CD4-positive, alpha-beta T cell treated with Interleukin-6 for 4 hours (primary cell): ENCODE results near the gene CDC42BPB.
"Not testable (repeated sequence)": the region's sequence is repeated elsewhere in the genome, so short reads cannot be mapped to it uniquely, and the experiment has no call there.

ENCODE experiments used
- DNase-seq: peaks from one replicate; pipeline ENCODE4 v3.0.0-alpha.2; 2020; ENCODE audit warnings: mixed read lengths

The CDC42BPB gene

DNA sequence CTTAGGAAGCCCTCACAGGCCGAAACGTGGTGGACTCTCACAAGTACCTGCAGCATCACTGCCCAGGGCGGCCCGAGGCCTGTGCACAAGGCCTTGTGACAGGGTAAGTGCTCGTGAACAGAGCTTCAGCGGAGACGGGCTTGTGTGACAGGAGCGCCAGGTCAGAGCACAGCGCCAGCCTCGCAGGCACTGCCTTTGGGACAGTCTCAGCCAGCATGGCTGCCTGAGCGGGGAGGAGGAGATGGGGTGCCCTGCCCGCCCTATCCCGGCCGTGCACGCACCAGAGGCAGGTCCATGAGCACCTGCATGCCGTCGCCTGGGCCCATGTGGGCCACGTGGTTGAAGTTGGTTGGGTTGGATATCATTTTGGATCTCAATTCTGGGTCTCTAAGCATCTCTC lies 118.0 kb downstream of the CDC42BPB start:
- DNase-seq = no peak

DNA sequence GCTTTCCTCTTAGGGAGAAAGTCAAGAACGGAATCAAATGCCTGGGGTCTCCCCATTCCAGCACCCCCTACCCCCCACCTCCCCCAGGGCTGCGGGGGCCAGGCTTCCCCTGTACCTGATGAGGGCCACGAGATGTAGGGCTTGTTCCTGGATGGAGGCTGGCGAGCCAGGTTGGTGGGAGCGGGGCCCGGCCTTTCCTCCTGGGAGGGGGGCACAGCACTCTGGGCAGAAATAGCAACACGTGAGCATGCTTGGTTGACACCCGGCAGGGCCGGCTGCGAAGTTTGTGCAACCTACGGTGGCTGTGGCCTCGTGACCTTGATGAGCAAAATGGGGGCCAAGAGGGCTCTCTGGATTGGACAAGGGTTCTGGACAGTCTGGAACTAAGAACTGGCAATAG lies 119.2 kb downstream of the CDC42BPB start:
- DNase-seq = no peak

DNA sequence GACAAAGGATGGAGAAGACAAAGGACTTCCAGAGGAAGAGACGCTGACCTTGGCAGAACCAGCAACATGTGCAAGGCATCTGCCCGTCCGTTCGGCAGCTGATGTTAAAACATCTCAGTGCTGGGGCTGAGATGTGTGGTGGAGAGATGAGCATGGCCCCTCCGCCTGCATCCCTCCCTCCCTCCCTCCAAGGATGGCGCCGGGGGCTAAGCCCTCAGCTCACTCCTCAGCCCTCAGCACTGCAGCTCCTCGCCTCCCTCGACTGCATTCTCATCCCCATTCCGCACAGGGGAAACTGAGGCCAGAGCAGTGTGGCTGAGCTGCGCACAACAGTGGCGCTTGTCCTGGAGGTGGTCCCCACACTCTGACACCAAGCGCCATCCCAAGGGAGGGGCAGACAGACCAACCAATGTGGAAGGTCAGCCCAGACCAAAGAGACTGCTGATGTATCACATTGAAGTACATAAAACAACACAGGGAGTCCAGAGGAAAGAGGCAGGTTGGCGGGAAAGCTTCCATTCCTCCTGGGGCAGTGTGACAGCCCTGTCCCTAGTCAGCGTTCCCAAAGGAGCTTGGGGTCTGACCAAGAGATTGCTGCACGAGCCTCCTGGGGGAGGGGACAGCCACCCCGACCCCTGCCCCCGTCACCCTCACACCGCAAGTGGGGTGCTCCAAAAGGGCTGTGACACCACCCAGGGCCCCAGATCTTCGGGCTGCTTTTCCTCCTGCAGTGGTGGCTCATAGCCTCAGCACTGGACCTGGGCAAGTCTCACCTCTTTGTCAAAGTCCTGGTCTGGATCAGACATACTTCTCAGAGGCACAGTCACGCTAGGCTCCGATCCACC lies 119.8 kb downstream of the CDC42BPB start:
- DNase-seq = no peak

DNA sequence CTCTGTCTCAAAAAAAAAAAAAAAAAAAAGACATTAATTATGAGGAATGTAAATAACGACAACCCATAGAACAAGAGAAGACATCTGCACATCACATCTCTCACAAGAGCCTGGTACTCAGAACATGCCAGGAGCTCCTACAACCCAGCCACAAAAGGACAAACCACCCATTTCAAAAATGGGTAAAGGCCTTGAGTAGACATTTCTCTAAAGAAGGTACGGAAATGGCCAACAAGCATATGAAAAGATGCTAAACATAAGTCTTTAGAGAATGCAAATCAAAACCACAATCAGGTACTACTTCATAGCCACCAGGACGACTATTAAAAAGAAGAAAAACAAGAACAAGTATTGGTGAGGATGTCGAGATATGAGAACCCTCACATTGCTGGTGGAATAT lies 121.6 kb downstream of the CDC42BPB start:
- no peak for DNase-seq

DNA sequence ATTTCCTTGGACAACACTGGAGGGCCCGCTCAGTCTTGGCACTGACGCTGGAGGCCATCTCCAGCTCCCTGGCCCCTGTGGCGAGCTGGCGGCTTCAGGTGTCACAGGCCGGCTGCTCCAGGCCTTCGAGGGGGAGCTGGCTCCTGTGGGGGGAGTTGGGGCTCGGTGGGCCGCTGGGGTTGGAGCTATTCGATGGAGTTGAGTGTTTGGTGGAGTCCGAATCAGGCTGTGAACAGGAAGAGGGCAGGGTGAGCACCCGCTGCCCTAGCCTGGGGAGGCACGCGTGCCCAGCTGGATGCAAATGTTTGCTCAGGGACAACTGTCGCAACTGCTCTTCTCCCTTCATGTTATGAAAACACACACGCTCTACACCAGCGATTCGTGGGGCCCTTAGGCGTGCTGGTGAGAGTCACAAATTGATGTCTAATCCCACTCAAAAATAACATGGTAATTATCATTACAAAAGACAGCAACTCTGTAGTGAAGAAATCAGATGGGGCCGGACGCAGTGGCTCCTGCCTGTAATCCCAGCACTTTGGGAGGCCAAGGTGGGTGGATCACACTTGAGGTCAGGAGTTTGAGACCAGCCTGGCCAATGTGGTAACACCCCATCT lies 123.6 kb downstream of the CDC42BPB start:
- DNase-seq = no peak

DNA sequence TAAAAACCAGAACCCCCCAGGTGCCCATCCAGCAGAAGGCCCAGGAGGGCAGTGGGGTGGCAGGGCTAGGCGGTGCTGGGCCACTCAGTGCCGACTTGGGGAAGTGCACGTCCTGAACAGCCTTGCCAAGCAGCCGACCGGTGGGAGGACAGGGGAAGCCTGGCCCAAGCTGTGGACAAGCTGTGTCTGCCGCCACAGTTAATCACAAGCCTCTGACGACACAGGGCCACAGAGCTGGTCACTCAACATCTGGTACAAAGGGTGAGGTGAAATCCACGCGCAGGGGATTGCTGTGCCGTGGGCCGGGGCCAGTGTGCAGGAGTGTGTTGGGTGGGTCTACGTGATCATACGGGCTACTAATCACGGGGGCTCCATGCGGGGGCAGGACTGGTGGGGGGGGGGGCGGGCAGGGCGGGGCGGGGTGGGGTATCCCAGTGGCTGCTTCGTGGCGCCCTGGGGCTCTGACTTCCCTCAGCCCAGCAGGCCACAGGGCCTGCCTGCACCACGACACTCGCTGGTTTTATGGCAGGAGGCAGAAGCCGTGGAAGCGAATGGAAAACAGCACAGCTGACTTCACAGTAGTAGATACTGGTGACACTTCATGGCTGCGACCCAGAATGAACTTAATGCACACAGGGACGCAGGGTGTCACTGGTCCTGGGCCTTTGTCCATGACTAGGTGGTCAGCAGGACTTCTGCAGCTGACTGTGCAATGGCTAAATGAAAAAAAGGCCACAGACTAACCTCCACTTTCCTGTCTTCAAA lies 124.7 kb downstream of the CDC42BPB start:
- DNase-seq = no peak

DNA sequence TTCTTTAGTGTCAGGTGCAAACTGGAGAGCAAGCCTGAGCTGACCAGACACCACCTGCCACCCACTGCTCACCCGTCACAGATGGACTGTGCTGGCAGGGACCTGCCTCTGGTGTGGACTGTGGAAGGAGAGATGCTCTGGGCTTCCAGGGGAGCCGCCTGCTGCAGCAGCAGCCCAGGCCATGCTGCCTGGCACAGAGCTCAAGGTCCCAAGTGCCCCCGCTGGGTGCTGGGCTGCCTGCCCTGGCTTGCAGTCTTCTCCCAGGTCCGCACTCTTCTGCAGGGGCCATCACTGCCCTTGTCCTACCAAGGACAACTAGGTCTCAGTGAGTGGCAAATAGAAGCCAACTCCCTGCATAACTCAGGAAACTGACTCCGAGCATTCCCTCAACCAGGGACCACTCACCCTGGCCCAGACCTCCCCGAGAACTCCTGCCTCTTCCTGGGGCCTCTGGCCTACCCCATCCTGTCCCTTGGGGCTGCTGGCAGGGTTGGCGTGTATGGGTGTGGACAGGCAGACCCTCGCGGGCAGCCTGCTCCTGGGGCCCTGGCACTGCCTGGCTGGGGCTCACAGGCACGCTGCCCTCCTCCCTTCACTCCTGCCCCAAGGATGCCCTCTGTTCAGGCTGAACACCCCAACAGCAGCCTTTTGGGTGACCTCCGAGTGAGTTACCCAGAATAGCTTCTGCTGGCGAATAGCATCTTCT lies 125.6 kb downstream of the CDC42BPB start:
- DNase-seq = no peak

DNA sequence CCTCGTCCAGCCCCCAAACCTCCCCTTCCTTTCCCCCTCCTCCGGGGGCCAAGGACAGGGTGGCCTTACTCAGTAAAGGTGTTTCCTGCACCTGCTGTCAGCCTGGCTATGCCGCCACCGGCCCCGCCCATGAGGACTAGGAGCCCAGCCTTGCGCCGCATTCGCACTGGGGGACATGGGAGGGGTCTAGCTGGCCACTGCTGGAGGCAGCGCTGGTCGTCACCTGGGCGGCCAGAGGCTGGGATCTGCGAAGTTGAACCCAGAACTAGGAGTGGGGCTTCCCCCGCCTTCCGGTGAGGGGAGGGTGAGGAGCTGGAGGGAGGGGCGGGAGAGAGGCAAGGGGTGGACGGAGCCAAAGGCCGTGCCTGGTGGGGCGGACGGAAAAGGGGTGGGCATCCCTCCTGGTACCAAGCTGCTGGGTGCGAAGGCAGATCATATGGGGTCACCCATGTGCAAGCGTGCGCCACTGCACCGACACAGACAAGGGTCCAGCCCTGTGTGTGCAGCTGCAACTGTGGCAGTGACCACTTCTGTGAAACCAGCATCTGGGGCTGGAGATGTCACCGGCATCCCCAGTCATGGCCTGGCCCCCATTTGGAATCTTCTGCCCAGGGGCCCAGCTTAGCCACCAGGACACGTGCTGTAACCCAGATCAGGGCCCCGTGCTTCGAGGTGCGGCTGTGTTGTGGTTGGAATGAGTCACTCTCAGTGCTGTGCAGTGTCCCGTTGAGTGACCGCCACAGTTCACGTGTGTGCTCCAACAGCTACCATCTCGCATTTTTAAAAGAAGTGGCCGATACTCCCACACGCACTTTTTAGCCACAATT lies 126.4 kb downstream of the CDC42BPB start:
- no peak for DNase-seq

DNA sequence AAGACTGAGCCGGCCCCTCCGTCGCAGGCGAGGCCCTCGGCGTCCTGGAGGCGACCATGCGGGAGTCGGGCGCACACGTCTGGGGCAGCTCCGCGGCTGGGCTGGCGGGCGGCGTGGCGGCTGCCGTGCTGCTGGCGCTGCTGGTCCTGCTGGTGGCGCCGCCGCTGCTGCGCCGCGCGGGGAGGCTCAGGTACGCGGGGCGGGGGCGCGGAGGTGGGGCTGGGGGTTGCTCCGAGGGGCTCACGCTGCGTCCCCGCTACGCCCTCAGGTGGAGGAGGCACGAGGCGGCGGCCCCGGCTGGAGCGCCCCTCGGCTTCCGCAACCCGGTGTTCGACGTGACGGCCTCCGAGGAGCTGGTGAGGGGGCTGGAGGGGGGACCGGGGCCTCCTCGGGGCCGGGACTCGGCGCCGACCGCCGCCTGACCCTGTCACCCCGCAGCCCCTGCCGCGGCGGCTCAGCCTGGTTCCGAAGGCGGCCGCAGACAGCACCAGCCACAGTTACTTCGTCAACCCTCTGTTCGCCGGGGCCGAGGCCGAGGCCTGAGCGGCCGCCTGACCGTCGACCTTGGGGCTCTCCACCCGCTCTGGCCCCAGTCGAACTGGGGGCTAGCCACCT lies 127.1 kb downstream of the CDC42BPB start:
- peak; percentile 18 for DNase-seq

DNA sequence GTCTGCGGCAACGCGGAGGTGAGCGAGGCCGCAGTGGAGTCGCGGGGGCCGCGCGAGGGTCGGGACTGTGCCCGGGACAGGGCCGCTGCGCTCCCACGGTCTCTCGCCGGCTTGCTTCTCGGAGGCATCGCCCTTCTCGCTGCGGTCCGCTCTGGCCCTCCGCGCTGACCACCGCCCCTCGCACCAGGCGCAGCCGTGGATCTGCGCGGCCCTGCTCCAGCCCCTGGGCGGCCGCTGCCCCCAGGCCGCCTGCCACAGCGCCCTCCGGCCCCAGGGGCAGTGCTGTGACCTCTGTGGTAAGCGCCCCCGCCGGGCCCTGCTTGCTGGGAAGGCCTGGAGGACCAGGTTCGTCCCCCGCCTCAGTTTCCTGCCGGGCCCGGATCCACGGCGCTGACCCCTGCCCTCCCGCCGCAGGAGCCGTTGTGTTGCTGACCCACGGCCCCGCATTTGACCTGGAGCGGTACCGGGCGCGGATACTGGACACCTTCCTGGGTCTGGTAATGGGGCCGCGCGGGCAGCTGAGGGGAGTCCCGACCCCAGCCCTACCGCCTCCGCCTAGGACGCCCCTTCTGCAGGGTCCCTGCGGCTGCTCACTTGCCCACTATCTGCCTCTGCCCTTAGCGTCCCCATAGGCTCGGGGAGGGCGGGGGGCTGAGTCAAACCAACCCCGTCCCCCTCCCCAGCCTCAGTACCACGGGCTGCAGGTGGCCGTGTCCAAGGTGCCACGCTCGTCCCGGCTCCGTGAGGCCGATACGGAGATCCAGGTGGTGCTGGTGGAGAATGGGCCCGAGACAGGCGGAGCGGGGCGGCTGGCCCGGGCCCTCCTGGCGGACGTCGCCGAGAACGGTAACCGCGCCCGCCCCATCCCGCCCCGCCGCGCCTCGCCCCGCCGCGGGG lies 127.9 kb downstream of the CDC42BPB start:
- DNase-seq = no peak

DNA sequence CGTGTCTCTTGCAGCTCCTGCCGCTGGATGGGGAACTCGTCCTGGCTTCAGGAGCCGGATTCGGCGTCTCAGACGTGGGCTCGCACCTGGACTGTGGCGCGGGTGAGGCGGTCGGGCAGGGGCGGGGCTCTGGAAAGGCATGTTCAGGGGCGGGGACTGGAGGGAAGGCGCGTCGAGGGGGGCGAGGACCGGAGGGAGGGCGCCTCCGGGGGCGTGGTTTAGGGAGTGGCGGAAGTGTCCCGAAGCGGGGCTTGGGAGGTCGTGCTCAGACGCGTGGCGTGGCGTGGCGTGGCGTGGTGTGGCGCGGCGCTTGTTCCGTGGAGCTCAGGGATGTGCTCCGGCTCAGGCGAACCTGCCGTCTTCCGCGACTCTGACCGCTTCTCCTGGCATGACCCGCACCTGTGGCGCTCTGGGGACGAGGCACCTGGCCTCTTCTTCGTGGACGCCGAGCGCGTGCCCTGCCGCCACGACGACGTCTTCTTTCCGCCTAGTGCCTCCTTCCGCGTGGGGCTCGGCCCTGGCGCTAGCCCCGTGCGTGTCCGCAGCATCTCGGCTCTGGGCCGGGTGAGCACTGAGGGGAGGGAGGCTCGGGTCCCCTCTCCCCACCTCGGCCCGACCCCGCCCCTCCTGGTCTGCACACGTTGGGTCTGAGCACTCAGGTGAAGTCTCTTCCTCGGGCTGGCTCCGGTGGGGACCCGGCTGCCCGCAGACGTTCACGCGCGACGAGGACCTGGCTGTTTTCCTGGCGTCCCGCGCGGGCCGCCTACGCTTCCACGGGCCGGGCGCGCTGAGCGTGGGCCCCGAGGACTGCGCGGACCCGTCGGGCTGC lies 128.7 kb downstream of the CDC42BPB start:
- peak; percentile 93 for DNase-seq

DNA sequence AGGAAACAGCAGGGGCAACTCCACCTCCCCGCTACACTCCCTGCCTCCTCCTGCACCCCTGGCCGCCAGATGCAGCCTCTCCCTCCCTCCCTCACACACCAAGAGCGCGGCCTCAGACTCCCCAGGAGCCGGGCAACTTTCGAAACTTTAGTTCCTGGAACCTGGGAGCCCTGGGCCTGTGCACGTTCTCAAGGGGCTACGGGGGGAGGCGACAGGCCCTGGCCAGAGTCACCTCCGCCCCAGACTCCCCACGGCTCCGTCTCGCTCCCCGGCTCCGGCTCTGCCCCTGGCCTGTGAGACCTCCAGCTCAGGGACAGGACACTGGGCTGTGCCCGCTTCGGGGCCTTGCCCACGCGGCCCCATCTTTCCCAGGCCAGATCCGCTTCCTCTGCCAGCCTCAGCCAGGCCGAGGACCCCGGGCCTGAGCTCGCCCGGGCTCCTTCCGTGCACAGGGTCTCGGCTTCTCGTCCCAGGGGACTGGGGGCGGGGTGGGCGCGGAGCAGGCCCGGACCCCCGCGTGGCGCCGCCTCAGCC lies 129.4 kb downstream of the CDC42BPB start:
- peak; percentile 18 for DNase-seq

DNA sequence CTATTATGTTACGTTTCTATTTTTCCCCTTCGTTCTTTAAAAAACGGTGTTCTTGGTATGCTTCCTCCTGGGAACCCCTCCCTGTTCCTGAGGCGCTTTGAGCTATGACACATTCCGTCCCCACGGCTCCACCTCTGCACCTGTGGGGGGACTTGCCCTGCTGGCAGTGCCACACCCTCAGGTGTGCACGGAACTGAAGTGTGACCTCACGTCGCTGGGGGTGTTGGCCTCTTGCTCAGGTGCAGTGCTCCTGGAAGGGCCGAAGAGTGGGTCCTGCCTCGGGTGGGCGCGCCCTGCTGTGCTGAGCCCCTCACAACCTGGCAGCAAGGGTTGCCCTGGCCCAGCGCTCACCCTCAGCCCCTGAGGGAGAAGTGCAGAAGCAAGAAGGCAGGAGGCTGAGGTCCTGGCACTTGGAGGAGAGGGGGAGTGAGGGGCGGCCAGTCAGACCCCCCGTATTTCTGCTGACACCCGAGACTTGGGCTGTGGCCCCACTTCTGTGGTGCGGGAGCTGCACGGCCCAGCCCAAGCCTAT lies 129.9 kb downstream of the CDC42BPB start:
- DNase-seq = no peak

DNA sequence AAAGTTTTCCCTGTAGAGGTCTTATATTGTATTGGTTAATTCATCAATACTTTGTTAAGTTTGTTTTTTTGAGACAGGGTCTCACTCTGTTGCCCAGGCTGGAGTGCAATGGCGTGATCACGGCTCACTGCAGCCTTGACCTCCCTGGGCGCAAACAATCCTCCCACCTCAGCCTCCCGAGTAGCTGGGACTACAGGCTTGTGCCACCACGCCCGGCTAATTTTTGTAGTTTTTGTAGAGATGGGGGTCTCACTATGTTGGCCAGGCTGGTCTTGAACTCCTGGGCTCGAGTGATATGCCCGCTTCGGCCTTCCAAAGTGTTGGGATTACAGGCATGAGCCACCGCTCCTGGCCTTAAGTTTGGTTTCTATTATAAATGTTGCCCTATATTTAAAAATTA lies 130.5 kb downstream of the CDC42BPB start:
- not testable (repeated sequence) for DNase-seq

DNA sequence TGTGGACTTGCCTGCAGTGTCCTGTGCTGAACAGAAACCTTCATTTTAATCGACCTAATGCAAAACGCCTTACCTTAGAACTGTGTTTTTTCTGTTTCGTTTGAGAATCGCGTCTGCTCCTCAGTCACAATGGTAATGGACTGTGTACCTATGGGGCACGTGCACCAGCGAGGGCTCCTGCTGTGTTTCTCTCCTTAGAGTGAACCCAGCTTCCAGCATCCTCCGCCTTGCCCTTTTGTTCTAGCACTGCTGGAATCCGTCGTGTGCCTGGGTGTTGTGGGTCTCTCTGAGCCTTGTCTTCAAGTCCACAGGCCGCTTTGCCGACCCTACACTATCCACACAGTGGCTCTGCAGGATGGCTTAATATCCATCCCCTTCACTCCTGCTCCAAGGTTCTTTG lies 131.2 kb downstream of the CDC42BPB start:
- DNase-seq = no peak

DNA sequence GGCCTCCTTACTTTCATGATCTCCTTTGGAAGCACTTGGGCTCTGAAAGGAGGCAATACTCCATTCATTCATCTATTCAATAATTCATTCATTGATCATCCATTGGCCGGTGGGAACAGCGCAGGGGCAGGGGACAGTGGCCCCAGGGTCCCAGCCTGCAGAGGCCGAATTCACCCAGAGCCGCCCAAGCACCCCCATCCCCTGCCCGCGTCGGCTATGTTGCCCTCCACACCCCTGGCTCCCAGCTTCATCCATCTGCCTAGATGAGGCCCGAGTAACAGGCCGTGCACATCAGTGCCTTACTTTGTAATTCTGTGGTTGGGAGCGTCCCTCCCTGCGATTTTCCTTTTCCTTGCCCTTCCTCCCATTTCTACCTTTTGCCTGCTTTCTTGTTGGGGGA lies 131.7 kb downstream of the CDC42BPB start:
- no peak for DNase-seq

DNA sequence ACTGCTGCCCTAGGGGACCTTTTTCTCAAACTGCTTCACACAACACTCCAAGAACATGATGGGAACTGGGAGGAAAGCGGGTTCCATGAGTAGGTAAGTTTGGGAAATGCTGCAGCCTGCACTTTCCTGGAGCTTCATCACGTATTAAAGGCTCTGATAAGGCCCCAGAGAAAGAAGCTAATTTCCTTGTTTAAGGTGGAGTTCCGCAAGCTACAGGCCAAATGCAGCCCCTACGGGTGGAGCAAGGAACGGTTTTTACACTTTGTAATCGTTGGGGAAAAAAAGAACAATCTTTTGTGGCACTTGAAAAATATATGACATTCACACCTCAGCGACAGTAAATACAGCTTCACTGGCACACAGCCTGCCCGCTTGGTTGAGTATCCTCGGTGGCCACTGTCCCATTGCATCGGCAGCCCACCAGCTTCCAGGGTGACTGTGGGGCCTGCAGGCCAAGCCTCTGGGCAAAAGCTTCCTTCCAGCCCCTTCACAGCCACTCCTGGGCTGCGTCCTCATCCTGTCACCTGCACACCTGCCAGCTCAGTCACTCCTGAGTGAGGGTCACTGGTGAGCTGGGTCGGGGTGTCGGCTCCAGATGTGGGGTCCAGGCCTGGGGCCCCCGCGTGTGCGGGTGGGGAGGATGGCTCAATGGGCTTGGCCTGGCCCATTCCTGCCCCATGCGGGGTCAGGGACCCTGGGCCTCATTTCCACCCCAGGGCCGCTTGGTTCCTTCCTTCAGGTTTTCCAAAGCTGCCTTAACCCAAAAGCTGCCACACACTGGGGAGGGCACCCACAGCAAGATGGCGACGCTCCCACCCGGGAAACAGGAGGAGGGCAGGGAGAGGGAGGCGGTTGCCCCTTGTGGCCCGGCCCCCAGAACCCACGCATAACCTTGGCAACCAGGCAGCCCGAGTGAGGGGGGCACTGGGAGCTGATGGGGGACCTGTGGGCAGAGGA lies 132.4 kb downstream of the CDC42BPB start:
- no peak for DNase-seq

DNA sequence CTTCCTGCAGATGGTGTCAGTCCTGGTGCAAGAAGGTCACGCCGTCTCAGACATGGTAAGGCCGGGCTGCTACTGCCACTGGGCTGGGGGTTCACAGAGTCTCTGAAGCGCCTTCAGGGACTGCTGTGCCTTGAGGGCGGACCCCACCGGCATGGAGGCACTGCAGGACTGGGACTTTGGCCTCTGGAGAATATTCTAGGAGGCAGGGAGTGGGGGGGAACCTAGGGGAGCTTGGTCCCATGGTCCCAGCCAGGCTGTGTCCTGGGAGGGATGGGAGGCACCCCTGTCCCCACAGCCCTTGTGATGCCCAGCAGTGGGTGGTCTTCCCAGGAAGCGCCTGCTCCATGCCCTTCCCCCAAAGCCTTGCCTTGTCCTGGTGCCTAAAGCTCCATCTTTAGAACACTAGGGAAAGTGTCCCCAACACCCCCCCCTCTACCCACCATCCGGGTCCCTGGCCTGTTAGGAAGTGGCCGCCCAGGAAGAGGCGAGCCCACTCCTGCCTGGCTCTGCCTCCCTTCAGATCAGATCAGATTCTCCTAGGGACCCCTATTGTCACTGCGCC lies 133.3 kb downstream of the CDC42BPB start:
- DNase-seq = no peak
